ENCODE data around the gene PPFIA3. TPM values are rescaled to one million over a fixed set of nuclear protein-coding genes. Genes with fewer than 3 reads are reported as not detected.
"Not testable (repeated sequence)": the region's sequence is repeated elsewhere in the genome, so short reads cannot be mapped to it uniquely, and the experiment has no call there.

PPFIA3 gene
- total and polyA plus RNA-seq, 2 donors (not counting 1 experiment from before 2014, with no cell fraction given) = 2.1 to 3.4 TPM

DNA sequence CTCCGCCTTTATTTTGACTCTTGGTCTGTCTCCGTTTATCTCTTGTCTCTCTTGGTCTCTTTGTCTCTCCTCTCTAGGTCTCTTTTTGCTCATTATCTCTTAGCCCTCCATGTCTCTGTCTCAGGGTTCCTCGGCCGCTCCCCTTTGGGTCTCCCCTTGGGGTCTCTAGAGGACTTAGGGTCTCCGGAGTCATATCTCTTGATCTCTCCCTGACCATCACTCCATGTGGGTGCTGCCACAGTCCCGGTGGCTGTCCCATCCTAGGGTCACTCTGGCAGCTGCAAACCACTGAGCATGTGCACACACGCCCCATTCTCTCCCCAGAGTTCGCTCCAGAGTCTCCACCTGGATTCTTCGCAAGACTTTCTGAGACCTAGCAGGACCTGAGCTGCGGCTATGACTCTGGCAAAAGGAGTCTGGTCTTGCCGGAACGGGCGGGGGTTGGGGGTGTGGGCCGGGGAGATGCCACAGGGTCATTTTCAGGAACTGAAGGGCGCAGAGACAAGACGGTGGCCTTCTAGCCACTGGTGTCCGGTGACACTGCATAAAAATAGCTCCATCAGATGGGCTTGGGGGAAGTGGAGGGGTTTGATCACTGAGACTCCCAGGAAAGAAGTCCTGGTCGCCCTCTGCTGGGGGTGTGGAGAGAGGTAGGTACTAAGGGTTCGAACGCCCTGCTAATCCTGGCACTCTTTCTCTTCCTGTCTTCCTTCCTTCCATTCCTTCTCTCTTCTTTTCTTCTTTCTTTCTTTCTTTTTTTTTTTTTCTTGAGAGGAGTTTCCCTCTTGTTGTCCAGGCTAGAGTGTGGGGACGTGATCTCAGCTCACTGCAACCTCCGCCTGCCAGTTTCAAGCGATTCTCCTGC lies 45.6 kb upstream of the PPFIA3 start:
- DNase-seq (no peak), ATAC-seq (ENCODE audit: low read depth) (no peak)
- 77% methylated on average over 18 of the region's 23 CpGs for WGBS (ENCODE audit: insufficient coverage)
- Histone ChIP-seq H4K20me1 (ENCODE audit: control insufficient read depth, insufficient read depth, low read length, poor library complexity, severe bottlenecking) (no peaks in the 10 kb centered on the region), H3K4me2 (replicated peaks; ENCODE audit: low read depth, low read length, poor library complexity, severe bottlenecking) (no peak overlapping the region), H3K27ac (ENCODE audit: low read length in 2 of 2) (no peak overlapping the region), H3K4me1 (ENCODE audit: control insufficient read depth in 2 of 2, insufficient read depth in 2 of 2, low read length in 2 of 2) (peaks cover 7 to 16% of the 10 kb centered on the region in 2 donors), H3K79me2 (ENCODE audit: control insufficient read depth, insufficient read depth, low read length) (no peaks in the 10 kb centered on the region), H3K9ac (ENCODE audit: low read length) (no peak overlapping the region), H3K4me3 (ENCODE audit: control extremely low read depth in 1 of 5, extremely low read depth in 1 of 5, insufficient read depth in 1 of 5, low read depth in 2 of 5, low read length in 4 of 5) (no peak overlapping the region), H3K9me3 (ENCODE audit: control extremely low read depth in 1 of 3, control insufficient read depth in 2 of 3, insufficient read depth in 1 of 3, low read length in 2 of 3) (peaks cover 0 to 20% (median 0%) of the 10 kb centered on the region in 3 donors), H3K27me3 (replicated peaks in 1 of 4; ENCODE audit: control extremely low read depth in 1 of 4, control insufficient read depth in 3 of 4, insufficient read depth in 4 of 4, low read length in 3 of 4) (peaks cover 0 to 57% (median 23%) of the 10 kb centered on the region in 4 experiments), H2AFZ (ENCODE audit: insufficient read depth, low read depth, low read length, poor library complexity, severe bottlenecking) (no peak overlapping the region), H3K36me3 (replicated peaks in 1 of 2; ENCODE audit: control extremely low read depth in 1 of 2, control insufficient read depth in 1 of 2, extremely low read depth in 1 of 2, insufficient read depth in 2 of 2, low read length in 1 of 2) (no peaks in the 10 kb centered on the region)
- Mint-ChIP-seq H3K27ac (no peak overlapping the region), H3K4me1 (peaks cover 11% of the 10 kb centered on the region), H3K9me3 (ENCODE audit: insufficient read depth) (peaks cover 1% of the 10 kb centered on the region), H3K4me3 (peak overlapping the region; percentile 47), H3K27me3 (peaks cover 53% of the 10 kb centered on the region)
- intact Hi-C loops (cut with micrococcal nuclease) = loop anchor here (2.0 kb wide), 1 partner anchor 125 kb away; no protein-coding TSS in a partner anchor
- TF ChIP-seq EZH2 (IDR thresholded peaks at IDR 0.05; ENCODE audit: borderline replicate concordance, insufficient read depth, low read depth, low read length, poor library complexity, severe bottlenecking) = no peak
- CTCF ChIA-PET = interaction anchor here (0.7 to 2.3 kb wide), 7 partner anchors 54 to 762 kb away, joined by 3 to 11 read pairs (median 4); partner anchors contain the start of genes GYS1 and RUVBL2
- POLR2A ChIA-PET = interaction anchor here (0.7 kb wide), 1 partner anchor 9 kb away, joined by 6 read pairs; no protein-coding TSS in a partner anchor

- H2AFZ ChIP-seq (ENCODE audit: insufficient read depth, low read depth, low read length, poor library complexity, severe bottlenecking); H3K27ac Mint-ChIP-seq; H3K9me3 Mint-ChIP-seq (ENCODE audit: insufficient read depth); H3K79me2 ChIP-seq (ENCODE audit: control insufficient read depth, insufficient read depth, low read length); POLR2A ChIA-PET; H3K4me3 ChIP-seq (ENCODE audit: control extremely low read depth in 1 of 5, extremely low read depth in 1 of 5, insufficient read depth in 1 of 5, low read depth in 2 of 5, low read length in 4 of 5); H3K4me3 Mint-ChIP-seq; H3K36me3 ChIP-seq (replicated peaks in 1 of 2; ENCODE audit: control extremely low read depth in 1 of 2, control insufficient read depth in 1 of 2, extremely low read depth in 1 of 2, insufficient read depth in 2 of 2, low read length in 1 of 2); H4K20me1 ChIP-seq (ENCODE audit: control insufficient read depth, insufficient read depth, low read length, poor library complexity, severe bottlenecking); H3K27ac ChIP-seq (ENCODE audit: low read length in 2 of 2); H3K4me2 ChIP-seq (replicated peaks; ENCODE audit: low read depth, low read length, poor library complexity, severe bottlenecking); H3K9ac ChIP-seq (ENCODE audit: low read length); ATAC-seq (ENCODE audit: low read depth): not testable (repeated sequence)
- CTCF ChIA-PET = interaction anchor here (1.0 to 2.3 kb wide), 6 partner anchors 55 to 761 kb away, joined by 3 to 11 read pairs (median 5); no protein-coding TSS in a partner anchor
- 6% methylated on average over 5 of the region's 9 CpGs for WGBS (ENCODE audit: insufficient coverage)
- Mint-ChIP-seq H3K27me3 (peaks cover 41% of the 10 kb centered on the region), H3K4me1 (peaks cover 11% of the 10 kb centered on the region)
- DNase-seq = peak; percentile 47
- H3K4me1 ChIP-seq (ENCODE audit: control insufficient read depth in 2 of 2, insufficient read depth in 2 of 2, low read length in 2 of 2) = peaks cover 7 to 16% of the 10 kb centered on the region in 2 donors
- peak; percentile 47 for TF ChIP-seq CTCF (IDR thresholded peaks at IDR 0.05)
- H3K27me3 ChIP-seq (replicated peaks in 1 of 4; ENCODE audit: control extremely low read depth in 1 of 4, control insufficient read depth in 3 of 4, insufficient read depth in 4 of 4, low read length in 3 of 4) = peaks cover 0 to 49% (median 18%) of the 10 kb centered on the region in 4 experiments
- H3K9me3 ChIP-seq (ENCODE audit: control extremely low read depth in 1 of 3, control insufficient read depth in 2 of 3, insufficient read depth in 1 of 3, low read length in 2 of 3) = peaks cover 0 to 17% (median 0%) of the 10 kb centered on the region in 3 donors
- intact Hi-C loops (cut with micrococcal nuclease) = loop anchor here (2.0 kb wide), 1 partner anchor 124 kb away; no protein-coding TSS in a partner anchor
Measured at GRCh38 chr19:49074869-49075268, 44.5 kb upstream of the PPFIA3 start.
